Measurements from ENCODE around the gene MED12L. TPM values are rescaled to one million over a fixed set of nuclear protein-coding genes. Genes with fewer than 3 reads are reported as not detected.
A peak's percentile ranks its signal among the peaks of the same experiment; 100 is the strongest.

MED12L gene
- total RNA-seq, 6 donors from 2014 or later: 0.27 to 1.5 (median 0.31) TPM; not detected in 2

GRCh38 chr3:151303751-151304150 lies 218.3 kb downstream of the MED12L start:
- Histone ChIP-seq H3K4me3 (no peak overlapping the region), H3K27ac (no peak overlapping the region), H3K9me3 (no peaks in the 10 kb centered on the region), H3K4me1 (peaks cover 0 to 9% (median 1%) of the 10 kb centered on the region in 4 donors), H3K27me3 (no peaks in the 10 kb centered on the region), H3K36me3 (no peaks in the 10 kb centered on the region)
- ATAC-seq (ENCODE audit: low FRiP score in 2 of 2) (no peak), DNase-seq (no peak)
- TF ChIP-seq POLR2A (IDR thresholded peaks at IDR 0.05) (no peak), EP300 (IDR thresholded peaks at IDR 0.05) (no peak)
- TF ChIP-seq, protein P1, sequence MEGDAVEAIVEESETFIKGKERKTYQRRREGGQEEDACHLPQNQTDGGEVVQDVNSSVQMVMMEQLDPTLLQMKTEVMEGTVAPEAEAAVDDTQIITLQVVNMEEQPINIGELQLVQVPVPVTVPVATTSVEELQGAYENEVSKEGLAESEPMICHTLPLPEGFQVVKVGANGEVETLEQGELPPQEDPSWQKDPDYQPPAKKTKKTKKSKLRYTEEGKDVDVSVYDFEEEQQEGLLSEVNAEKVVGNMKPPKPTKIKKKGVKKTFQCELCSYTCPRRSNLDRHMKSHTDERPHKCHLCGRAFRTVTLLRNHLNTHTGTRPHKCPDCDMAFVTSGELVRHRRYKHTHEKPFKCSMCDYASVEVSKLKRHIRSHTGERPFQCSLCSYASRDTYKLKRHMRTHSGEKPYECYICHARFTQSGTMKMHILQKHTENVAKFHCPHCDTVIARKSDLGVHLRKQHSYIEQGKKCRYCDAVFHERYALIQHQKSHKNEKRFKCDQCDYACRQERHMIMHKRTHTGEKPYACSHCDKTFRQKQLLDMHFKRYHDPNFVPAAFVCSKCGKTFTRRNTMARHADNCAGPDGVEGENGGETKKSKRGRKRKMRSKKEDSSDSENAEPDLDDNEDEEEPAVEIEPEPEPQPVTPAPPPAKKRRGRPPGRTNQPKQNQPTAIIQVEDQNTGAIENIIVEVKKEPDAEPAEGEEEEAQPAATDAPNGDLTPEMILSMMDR (IDR thresholded peaks at IDR 0.05): no peak
- WGBS, 2 donors: 69 to 72% methylated on average over 2 of the region's 2 CpGs

DNA sequence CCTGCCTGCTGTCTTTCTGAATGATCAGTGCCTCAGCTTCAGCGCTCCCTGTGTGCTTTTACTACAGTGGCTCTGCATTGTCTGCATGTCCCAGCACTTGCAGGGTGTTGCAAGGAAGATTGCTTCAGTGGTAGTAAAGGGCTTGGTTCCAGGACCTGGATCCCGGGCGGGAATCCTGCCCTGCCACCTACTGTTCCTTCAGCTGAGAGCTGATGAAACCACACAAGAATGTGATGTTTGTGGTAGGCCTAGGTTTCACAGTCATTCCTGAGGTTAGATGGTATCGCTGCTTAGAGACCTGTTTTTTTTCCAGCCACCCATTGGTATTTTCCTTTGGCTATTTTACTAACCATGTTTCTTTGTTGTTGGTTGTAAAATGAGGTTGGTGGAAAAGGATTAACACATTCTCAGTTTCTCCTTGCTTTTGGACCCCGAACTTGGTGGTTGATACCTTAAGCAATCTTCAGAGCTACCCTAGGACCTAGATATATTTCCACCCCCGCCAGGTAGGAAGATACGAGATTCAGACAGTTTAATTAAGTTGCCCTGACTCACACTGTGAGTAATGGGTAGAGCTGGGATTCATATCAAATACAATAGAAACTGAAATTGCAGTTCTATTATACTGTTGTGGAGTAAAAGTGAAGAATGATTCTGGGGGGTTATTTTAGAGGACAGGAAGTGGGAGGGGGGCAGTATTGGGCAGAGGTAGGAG lies 219.8 kb downstream of the MED12L start:
- no peaks in the 10 kb centered on the region for H3K9me3 ChIP-seq
- H3K27me3 ChIP-seq: no peaks in the 10 kb centered on the region
- ATAC-seq (ENCODE audit: low FRiP score in 2 of 2): peak; percentile 84
- H3K27ac ChIP-seq: peak overlapping the region in 1 of 4 donors; percentile 17
- peak in 1 of 2 donors; percentile 74 for DNase-seq
- no peaks in the 10 kb centered on the region for H3K36me3 ChIP-seq
- TF ChIP-seq, protein P1 (IDR thresholded peaks at IDR 0.05): peak in 2 of 6 experiments; percentile 10 to 11
- no peak for TF ChIP-seq POLR2A (IDR thresholded peaks at IDR 0.05)
- TF ChIP-seq POLR2AphosphoS5 (IDR thresholded peaks at IDR 0.05): peak in 1 of 2 donors; percentile 14
- WGBS, 2 donors: 51 to 57% methylated on average over 7 of the region's 7 CpGs
- no peak overlapping the region for H3K4me3 ChIP-seq
- peaks cover 0 to 9% (median 1%) of the 10 kb centered on the region in 4 donors for H3K4me1 ChIP-seq

GRCh38 chr3:151305775-151306151 lies 220.3 kb downstream of the MED12L start:
- Histone ChIP-seq H3K4me3 (no peak overlapping the region), H3K4me1 (peaks cover 0 to 9% (median 1%) of the 10 kb centered on the region in 4 donors), H3K27me3 (no peaks in the 10 kb centered on the region), H3K9me3 (no peaks in the 10 kb centered on the region), H3K36me3 (no peaks in the 10 kb centered on the region), H3K27ac (peak overlapping the region in 1 of 4 donors; percentile 17)
- DNase-seq: no peak
- ATAC-seq (ENCODE audit: low FRiP score in 2 of 2): no peak
- 87% methylated on average over 4 of the region's 4 CpGs for WGBS, 2 donors
- TF ChIP-seq POLR2A (IDR thresholded peaks at IDR 0.05) (no peak), POLR2AphosphoS5 (IDR thresholded peaks at IDR 0.05) (no peak), EP300 (IDR thresholded peaks at IDR 0.05) (no peak)
- TF ChIP-seq, protein P1 (IDR thresholded peaks at IDR 0.05): no peak

DNA sequence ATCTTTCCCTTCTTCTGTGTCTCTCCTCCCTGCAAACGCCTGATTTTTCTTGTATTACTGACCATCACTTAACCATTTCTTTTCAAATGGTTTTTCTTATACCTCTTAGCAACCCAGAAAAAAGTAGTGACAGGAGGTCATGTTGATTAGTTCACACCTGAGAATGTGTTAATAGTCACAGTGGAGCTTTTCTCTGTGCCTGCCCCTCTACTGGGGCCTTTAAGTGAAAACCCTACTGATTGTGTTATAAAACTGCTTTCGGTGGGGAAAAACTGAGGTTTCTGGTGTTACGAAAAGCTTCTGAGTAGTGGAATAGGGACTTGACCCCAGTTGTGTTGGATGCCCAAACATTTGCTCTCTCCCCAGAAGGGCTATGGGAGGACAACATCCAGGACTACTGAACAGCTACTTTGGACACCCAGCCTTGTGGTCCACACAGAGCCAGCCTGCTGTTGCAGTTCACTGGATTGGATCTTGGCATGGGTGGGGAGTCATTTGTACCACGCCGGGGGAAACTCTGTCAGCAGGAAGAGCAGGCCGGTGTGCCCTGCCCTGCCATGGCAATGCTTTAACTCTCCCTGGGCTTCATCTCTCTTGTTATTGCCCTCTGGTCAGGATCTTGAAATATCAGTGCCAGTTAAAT lies 220.8 kb downstream of the MED12L start:
- ATAC-seq (ENCODE audit: low FRiP score in 2 of 2): no peak
- WGBS, 2 donors: 88 to 89% methylated on average over 6 of the region's 6 CpGs

More for the DNA sequence above, 220.8 kb downstream of the MED12L start:
- DNase-seq: no peak
- no peak overlapping the region for H3K27ac ChIP-seq
- no peaks in the 10 kb centered on the region for H3K27me3 ChIP-seq
- H3K9me3 ChIP-seq: no peaks in the 10 kb centered on the region
- peaks cover 0 to 9% (median 1%) of the 10 kb centered on the region in 4 donors for H3K4me1 ChIP-seq
- TF ChIP-seq POLR2AphosphoS5 (IDR thresholded peaks at IDR 0.05) (no peak), EP300 (IDR thresholded peaks at IDR 0.05) (no peak), POLR2A (IDR thresholded peaks at IDR 0.05) (no peak)
- TF ChIP-seq, protein P1 (IDR thresholded peaks at IDR 0.05): no peak
- H3K36me3 ChIP-seq: no peaks in the 10 kb centered on the region
- no peak overlapping the region for H3K4me3 ChIP-seq

Data from upper lobe of left lung (tissue), 6 donors.